Prostate gland (tissue), 2 donors: ENCODE data around the gene KMT2A.

Source experiments
- POLR2AphosphoS5 ChIP-seq: sonication (generic); formaldehyde crosslinking; IDR thresholded peaks from one replicate; pipeline ENCODE4 v1.6.1; 2017; ENCODE audit warnings: antibody characterized with exemption
- TF ChIP-seq, protein P1 (sequence below), 4 experiments: fragments of 200-600 bp in 2 of 4; fragments of 450-650 bp in 2 of 4; sonication (generic) in 2 of 4; IDR thresholded peaks; 1 replicate in 3 of 4; 2 replicates in 1 of 4; pipeline ENCODE4 v1.5.1; 2016 to 2019; ENCODE audit warnings: antibody characterized with exemption in 4 of 4, mild to moderate bottlenecking in 2 of 4, moderate library complexity in 2 of 4

DNA sequence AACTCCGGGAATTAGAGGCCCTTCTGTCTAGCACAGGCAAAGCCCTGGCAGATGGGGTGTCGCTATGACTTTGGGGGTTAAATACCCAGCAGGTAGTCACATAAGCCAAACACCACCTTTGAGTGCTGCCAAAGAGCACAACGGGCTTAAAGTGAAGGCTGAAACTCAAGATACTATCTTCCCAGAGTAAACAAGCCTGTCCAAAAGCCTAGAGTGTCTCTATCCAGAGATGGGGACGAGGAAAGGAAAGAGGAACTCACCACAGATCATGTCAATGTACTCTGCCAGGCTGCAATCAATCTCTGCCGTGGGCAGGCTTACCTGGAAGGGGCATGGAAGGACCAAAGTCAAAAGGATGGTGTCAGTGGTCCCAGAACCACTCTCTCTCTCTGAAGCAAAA is 109.2 kb downstream of the KMT2A start:
- TF ChIP-seq, protein P1, sequence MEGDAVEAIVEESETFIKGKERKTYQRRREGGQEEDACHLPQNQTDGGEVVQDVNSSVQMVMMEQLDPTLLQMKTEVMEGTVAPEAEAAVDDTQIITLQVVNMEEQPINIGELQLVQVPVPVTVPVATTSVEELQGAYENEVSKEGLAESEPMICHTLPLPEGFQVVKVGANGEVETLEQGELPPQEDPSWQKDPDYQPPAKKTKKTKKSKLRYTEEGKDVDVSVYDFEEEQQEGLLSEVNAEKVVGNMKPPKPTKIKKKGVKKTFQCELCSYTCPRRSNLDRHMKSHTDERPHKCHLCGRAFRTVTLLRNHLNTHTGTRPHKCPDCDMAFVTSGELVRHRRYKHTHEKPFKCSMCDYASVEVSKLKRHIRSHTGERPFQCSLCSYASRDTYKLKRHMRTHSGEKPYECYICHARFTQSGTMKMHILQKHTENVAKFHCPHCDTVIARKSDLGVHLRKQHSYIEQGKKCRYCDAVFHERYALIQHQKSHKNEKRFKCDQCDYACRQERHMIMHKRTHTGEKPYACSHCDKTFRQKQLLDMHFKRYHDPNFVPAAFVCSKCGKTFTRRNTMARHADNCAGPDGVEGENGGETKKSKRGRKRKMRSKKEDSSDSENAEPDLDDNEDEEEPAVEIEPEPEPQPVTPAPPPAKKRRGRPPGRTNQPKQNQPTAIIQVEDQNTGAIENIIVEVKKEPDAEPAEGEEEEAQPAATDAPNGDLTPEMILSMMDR (IDR thresholded peaks at IDR 0.05) = no peak
- no peak for TF ChIP-seq POLR2AphosphoS5
